Measurements from ENCODE around the gene ABCB8. TPM values are rescaled to one million over a fixed set of nuclear protein-coding genes. Genes with fewer than 3 reads are reported as not detected.
A peak's percentile ranks its signal among the peaks of the same experiment; 100 is the strongest.

Gene ABCB8
- polyA plus RNA-seq, 1 donor (not counting 4 experiments of a cell fraction or from before 2014, with no cell fraction given), result 15.5 TPM

DNA sequence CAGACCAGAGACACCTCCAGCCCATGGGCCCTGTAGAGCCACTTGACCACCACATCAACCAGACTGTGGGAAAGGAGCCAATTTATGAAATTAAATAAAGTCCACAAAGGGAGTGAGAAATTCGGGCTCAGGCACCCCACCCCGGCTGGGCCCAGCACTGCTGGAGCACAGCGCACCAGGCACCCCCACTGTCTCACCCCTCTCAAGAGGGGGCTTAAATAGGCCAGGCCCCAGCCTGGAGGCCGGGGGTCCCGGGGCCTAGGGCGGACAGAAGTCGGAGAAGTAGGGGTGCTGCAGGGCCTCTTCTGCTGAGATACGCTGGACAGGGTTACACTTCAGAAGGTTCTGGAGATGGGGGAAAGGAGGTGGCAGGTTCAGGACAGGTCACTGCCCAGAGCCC lies 25.5 kb downstream of the ABCB8 start:
- H3K27ac ChIP-seq (ENCODE audit: control insufficient read depth, insufficient read depth, low read length), result no peak overlapping the region
- H3K36me3 ChIP-seq (ENCODE audit: control insufficient read depth in 2 of 2, extremely low read depth in 1 of 2, insufficient read depth in 2 of 2, low read length in 2 of 2), result peaks cover 3 to 7% of the 10 kb centered on the region in 2 experiments
- TF ChIP-seq, protein P1, sequence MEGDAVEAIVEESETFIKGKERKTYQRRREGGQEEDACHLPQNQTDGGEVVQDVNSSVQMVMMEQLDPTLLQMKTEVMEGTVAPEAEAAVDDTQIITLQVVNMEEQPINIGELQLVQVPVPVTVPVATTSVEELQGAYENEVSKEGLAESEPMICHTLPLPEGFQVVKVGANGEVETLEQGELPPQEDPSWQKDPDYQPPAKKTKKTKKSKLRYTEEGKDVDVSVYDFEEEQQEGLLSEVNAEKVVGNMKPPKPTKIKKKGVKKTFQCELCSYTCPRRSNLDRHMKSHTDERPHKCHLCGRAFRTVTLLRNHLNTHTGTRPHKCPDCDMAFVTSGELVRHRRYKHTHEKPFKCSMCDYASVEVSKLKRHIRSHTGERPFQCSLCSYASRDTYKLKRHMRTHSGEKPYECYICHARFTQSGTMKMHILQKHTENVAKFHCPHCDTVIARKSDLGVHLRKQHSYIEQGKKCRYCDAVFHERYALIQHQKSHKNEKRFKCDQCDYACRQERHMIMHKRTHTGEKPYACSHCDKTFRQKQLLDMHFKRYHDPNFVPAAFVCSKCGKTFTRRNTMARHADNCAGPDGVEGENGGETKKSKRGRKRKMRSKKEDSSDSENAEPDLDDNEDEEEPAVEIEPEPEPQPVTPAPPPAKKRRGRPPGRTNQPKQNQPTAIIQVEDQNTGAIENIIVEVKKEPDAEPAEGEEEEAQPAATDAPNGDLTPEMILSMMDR (optimal IDR thresholded peaks at IDR 0.05 in 1 of 3, IDR thresholded peaks at IDR 0.05 in 1 of 3, conservative IDR thresholded peaks at IDR 0.05 in 1 of 3; ENCODE audit: extremely low read depth in 1 of 3, insufficient read depth in 2 of 3, low read length in 3 of 3), result no peak
- no peak for TF ChIP-seq EZH2 (IDR thresholded peaks at IDR 0.05; ENCODE audit: low read length)
- FAIRE-seq (no peak), DNase-seq (ENCODE audit: low read depth, low spot score) (no peak)
- no peak overlapping the region for H3K9ac ChIP-seq (ENCODE audit: control insufficient read depth, extremely low read depth, insufficient read depth, low read length)
- dilution Hi-C loops (cut with MboI; ENCODE audit: extremely low pct_ligation_motif_present, low sequenced_read_pairs), result no loop called here
- no peaks in the 10 kb centered on the region for H4K20me1 ChIP-seq (ENCODE audit: control insufficient read depth, extremely low read depth, insufficient read depth, low read length)
- H3K4me3 ChIP-seq (ENCODE audit: control insufficient read depth in 2 of 3, extremely low read depth in 1 of 3, insufficient read depth in 2 of 3, low read depth in 1 of 3, low read length in 3 of 3), result no peak overlapping the region
- H3K9me1 ChIP-seq (ENCODE audit: control insufficient read depth, extremely low read depth, insufficient read depth, low read length), result no peaks in the 10 kb centered on the region
- H3K4me2 ChIP-seq (ENCODE audit: control insufficient read depth, extremely low read depth, insufficient read depth, low read depth, low read length), result no peak overlapping the region
- peaks cover 17% of the 10 kb centered on the region for H3K4me1 ChIP-seq (ENCODE audit: control insufficient read depth, extremely low read depth, insufficient read depth, low read length)
- H3K9me3 ChIP-seq (ENCODE audit: control insufficient read depth, low read depth, low read length), result no peaks in the 10 kb centered on the region
- no peak overlapping the region for H2AFZ ChIP-seq (ENCODE audit: control insufficient read depth, low read length)
- H3K27me3 ChIP-seq (ENCODE audit: control insufficient read depth, extremely low read depth, insufficient read depth, low read length), result peaks cover 4% of the 10 kb centered on the region
- H3K79me2 ChIP-seq (ENCODE audit: control insufficient read depth, insufficient read depth, low read length), result no peaks in the 10 kb centered on the region

GRCh38 chr7:151056283-151056665 lies 28.0 kb downstream of the ABCB8 start:
- Histone ChIP-seq H3K36me3 (ENCODE audit: control insufficient read depth in 2 of 2, extremely low read depth in 1 of 2, insufficient read depth in 2 of 2, low read length in 2 of 2) (peaks cover 3 to 7% of the 10 kb centered on the region in 2 experiments), H4K20me1 (ENCODE audit: control insufficient read depth, extremely low read depth, insufficient read depth, low read length) (no peaks in the 10 kb centered on the region), H3K27ac (ENCODE audit: control insufficient read depth, insufficient read depth, low read length) (no peak overlapping the region), H3K9me1 (ENCODE audit: control insufficient read depth, extremely low read depth, insufficient read depth, low read length) (no peaks in the 10 kb centered on the region), H3K27me3 (ENCODE audit: control insufficient read depth, extremely low read depth, insufficient read depth, low read length) (no peaks in the 10 kb centered on the region), H3K79me2 (ENCODE audit: control insufficient read depth, insufficient read depth, low read length) (peaks cover 15% of the 10 kb centered on the region), H3K4me3 (ENCODE audit: control insufficient read depth in 2 of 3, extremely low read depth in 1 of 3, insufficient read depth in 2 of 3, low read depth in 1 of 3, low read length in 3 of 3) (no peak overlapping the region), H3K9ac (ENCODE audit: control insufficient read depth, extremely low read depth, insufficient read depth, low read length) (no peak overlapping the region), H3K9me3 (ENCODE audit: control insufficient read depth, low read depth, low read length) (no peaks in the 10 kb centered on the region), H2AFZ (ENCODE audit: control insufficient read depth, low read length) (no peak overlapping the region), H3K4me2 (ENCODE audit: control insufficient read depth, extremely low read depth, insufficient read depth, low read depth, low read length) (peak overlapping the region; percentile 99), H3K4me1 (ENCODE audit: control insufficient read depth, extremely low read depth, insufficient read depth, low read length) (peaks cover 24% of the 10 kb centered on the region)
- FAIRE-seq (no peak), DNase-seq (ENCODE audit: low read depth, low spot score) (no peak)
- TF ChIP-seq EZH2 (IDR thresholded peaks at IDR 0.05; ENCODE audit: low read length), result no peak
- TF ChIP-seq, protein P1 (optimal IDR thresholded peaks at IDR 0.05 in 1 of 3, IDR thresholded peaks at IDR 0.05 in 1 of 3, conservative IDR thresholded peaks at IDR 0.05 in 1 of 3; ENCODE audit: extremely low read depth in 1 of 3, insufficient read depth in 2 of 3, low read length in 3 of 3), result no peak
- dilution Hi-C loops (cut with MboI; ENCODE audit: extremely low pct_ligation_motif_present, low sequenced_read_pairs), result no loop called here

Data from keratinocyte (primary cell).